ENCODE measurements around the gene RAB44. TPM values are rescaled to one million over a fixed set of nuclear protein-coding genes. Genes with fewer than 3 reads are reported as not detected.

Gene RAB44
- total RNA-seq, 1 experiment from 2014 or later: not detected

DNA sequence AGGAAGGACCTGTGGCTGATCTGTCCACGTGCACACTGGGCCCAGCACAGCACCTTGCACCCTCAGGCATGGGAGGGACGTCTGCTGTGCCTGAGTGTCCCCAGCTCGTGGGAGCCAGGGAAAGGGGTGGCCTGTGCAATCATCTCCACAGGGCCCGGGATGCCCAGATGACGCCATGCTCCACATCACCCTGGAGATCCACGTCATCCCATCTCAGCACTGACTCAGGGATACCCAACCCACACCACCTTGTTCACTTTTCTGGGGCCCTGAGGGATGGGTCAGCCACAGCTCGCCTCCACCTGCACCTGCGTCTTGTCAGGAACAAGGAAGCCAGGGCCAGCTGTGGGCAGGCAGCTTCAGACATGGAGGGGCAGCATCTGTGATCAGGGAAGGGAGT lies 48.2 kb downstream of the RAB44 start:
- H3K79me2 ChIP-seq (ENCODE audit: low read depth): no peaks in the 10 kb centered on the region
- no peaks in the 10 kb centered on the region for H3K27me3 ChIP-seq (ENCODE audit: insufficient read depth, low read depth)
- H3K4me2 ChIP-seq: no peak overlapping the region
- peaks cover 15% of the 10 kb centered on the region for H3K4me1 ChIP-seq (replicated peaks; ENCODE audit: insufficient read depth)
- intact Hi-C loops (cut with micrococcal nuclease; ENCODE audit: unreplicated experiment): no loop called here
- H3K9me3 ChIP-seq (ENCODE audit: insufficient read depth, low read depth): no peaks in the 10 kb centered on the region
- H3F3A ChIP-seq (ENCODE audit: insufficient read depth, low read depth): peaks cover 6% of the 10 kb centered on the region; the same call in 1 of the 2 replicates
- H3K9me2 ChIP-seq (ENCODE audit: insufficient read depth): no peaks in the 10 kb centered on the region
- H4K20me1 ChIP-seq (ENCODE audit: insufficient read depth): no peaks in the 10 kb centered on the region
- TF ChIP-seq EZH2 (IDR thresholded peaks at IDR 0.05; ENCODE audit: low read depth): no peak
- no peak for DNase-seq
- H3K27ac ChIP-seq: no peak overlapping the region
- H3K36me3 ChIP-seq (ENCODE audit: low read depth): no peaks in the 10 kb centered on the region
- ChIA-PET CTCF (no interaction called here), POLR2A (ENCODE audit: unreplicated experiment) (no interaction called here)
- H2AFZ ChIP-seq: no peak overlapping the region
- no TSS peak for BruUV-seq (replicated peaks)
- H3K4me3 ChIP-seq: no peak overlapping the region

DNA sequence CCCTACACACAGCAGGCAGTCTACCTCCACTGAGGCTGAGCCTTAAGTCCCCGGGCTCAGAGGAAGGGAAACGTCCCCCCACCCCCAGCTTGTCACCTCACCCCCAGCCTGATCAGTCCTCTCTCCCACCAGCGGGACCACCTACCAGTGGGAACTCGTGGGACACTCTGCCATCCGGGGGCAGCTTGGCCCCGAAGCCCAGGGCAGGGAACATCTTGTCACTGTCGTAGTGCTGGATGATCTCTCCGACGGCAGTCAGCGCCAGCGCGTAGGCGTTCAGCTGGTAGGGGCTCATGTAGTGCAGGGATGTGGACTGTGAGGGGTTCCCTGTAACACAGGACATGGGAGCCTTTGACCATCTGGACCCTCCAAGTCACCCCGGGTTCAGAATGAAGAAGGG lies 48.6 kb downstream of the RAB44 start:
- H3K79me2 ChIP-seq (ENCODE audit: low read depth): no peaks in the 10 kb centered on the region
- no peaks in the 10 kb centered on the region for H3K9me3 ChIP-seq (ENCODE audit: insufficient read depth, low read depth)
- no peak overlapping the region for H3K27ac ChIP-seq
- CTCF ChIA-PET: no interaction called here
- intact Hi-C loops (cut with micrococcal nuclease; ENCODE audit: unreplicated experiment): no loop called here
- no peaks in the 10 kb centered on the region for H3K9me2 ChIP-seq (ENCODE audit: insufficient read depth)
- H4K20me1 ChIP-seq (ENCODE audit: insufficient read depth): no peaks in the 10 kb centered on the region
- DNase-seq: no peak
- H3K36me3 ChIP-seq (ENCODE audit: low read depth): no peaks in the 10 kb centered on the region
- H3K4me2 ChIP-seq: no peak overlapping the region
- H3F3A ChIP-seq (ENCODE audit: insufficient read depth, low read depth): peaks cover 9% of the 10 kb centered on the region; the same call in 1 of the 2 replicates
- H3K4me1 ChIP-seq (replicated peaks; ENCODE audit: insufficient read depth): peaks cover 19% of the 10 kb centered on the region
- no peak overlapping the region for H3K4me3 ChIP-seq
- TF ChIP-seq EZH2 (IDR thresholded peaks at IDR 0.05; ENCODE audit: low read depth): no peak
- TF ChIP-seq, protein P1, sequence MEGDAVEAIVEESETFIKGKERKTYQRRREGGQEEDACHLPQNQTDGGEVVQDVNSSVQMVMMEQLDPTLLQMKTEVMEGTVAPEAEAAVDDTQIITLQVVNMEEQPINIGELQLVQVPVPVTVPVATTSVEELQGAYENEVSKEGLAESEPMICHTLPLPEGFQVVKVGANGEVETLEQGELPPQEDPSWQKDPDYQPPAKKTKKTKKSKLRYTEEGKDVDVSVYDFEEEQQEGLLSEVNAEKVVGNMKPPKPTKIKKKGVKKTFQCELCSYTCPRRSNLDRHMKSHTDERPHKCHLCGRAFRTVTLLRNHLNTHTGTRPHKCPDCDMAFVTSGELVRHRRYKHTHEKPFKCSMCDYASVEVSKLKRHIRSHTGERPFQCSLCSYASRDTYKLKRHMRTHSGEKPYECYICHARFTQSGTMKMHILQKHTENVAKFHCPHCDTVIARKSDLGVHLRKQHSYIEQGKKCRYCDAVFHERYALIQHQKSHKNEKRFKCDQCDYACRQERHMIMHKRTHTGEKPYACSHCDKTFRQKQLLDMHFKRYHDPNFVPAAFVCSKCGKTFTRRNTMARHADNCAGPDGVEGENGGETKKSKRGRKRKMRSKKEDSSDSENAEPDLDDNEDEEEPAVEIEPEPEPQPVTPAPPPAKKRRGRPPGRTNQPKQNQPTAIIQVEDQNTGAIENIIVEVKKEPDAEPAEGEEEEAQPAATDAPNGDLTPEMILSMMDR (conservative IDR thresholded peaks at IDR 0.05): no peak
- no peak overlapping the region for H2AFZ ChIP-seq
- no TSS peak for BruUV-seq (replicated peaks)
- POLR2A ChIA-PET (ENCODE audit: unreplicated experiment): no interaction called here
- H3K27me3 ChIP-seq (ENCODE audit: insufficient read depth, low read depth): no peaks in the 10 kb centered on the region

DNA sequence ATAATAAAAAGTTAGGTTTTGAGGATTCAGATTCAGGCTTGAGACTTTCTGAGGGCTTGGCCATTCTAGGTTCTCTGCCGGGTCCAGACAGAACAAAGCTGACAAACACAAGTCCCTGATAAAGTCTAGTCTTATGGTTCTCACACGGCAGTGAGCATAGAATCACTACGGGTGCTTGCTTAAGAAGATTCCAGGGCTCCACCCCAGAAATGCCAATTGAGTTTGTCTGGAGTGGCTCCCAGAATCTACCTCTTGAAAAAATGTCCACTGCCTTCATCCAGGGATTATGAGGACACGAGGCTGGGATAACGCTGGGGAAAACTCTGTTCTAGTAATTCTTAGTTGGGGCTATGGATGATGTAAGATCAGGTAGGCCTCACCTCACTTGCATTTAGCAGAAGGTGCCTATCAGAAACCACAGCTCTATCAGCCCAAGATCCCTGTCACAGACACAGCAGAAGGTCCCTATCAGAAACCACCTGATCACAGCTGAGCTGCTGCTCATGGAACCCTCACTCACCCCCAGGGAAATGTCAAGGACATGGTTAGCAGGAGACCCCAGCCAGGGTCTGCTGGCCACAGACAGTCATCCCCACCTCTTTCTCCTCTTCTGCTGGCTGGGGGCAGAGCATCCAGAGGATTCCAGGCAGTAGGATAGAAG lies 52.3 kb downstream of the RAB44 start:
- peaks cover 46% of the 10 kb centered on the region for H3K4me1 ChIP-seq (replicated peaks; ENCODE audit: insufficient read depth)
- H3K4me3 ChIP-seq: no peak overlapping the region
- H3K9me3 ChIP-seq (ENCODE audit: insufficient read depth, low read depth): no peaks in the 10 kb centered on the region
- H3K9me2 ChIP-seq (ENCODE audit: insufficient read depth): no peaks in the 10 kb centered on the region
- H4K20me1 ChIP-seq (ENCODE audit: insufficient read depth): no peaks in the 10 kb centered on the region
- TF ChIP-seq, protein P1 (conservative IDR thresholded peaks at IDR 0.05): no peak
- no peak for TF ChIP-seq EZH2 (IDR thresholded peaks at IDR 0.05; ENCODE audit: low read depth)
- H3K27me3 ChIP-seq (ENCODE audit: insufficient read depth, low read depth): no peaks in the 10 kb centered on the region
- no peak overlapping the region for H2AFZ ChIP-seq
- H3K4me2 ChIP-seq: no peak overlapping the region
- H3K36me3 ChIP-seq (ENCODE audit: low read depth): no peaks in the 10 kb centered on the region
- ChIA-PET CTCF (interaction anchor here (0.7 kb wide), 1 partner anchor 76 kb away, joined by 9 read pairs; no protein-coding TSS in a partner anchor), POLR2A (ENCODE audit: unreplicated experiment) (no interaction called here)
- BruUV-seq (replicated peaks): no TSS peak
- no peak for DNase-seq
- intact Hi-C loops (cut with micrococcal nuclease; ENCODE audit: unreplicated experiment): no loop called here
- H3K27ac ChIP-seq: no peak overlapping the region
- H3K79me2 ChIP-seq (ENCODE audit: low read depth): no peaks in the 10 kb centered on the region
- H3F3A ChIP-seq (ENCODE audit: insufficient read depth, low read depth): peaks cover 34% of the 10 kb centered on the region; the same call in 1 of the 2 replicates

DNA sequence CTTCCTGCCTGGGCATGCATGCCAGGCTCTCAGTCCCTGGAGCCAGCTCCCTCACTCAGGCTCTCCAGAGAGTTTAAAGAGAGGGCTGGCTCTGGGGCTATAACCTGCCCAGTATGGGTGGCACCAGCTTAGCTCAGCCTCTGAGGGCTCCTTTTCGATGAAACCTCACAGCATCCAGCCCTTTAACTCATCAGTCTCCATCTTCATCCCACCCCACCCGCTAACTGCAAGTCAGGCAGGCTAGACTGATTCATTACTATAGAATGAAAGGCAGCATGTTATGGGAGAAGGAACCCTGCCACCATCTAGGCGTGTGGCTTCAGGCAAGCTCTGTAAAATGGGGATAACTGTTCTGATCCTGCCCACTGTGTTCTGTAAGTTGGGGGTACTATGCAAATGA lies 53.5 kb downstream of the RAB44 start:
- peaks cover 55% of the 10 kb centered on the region for H3K4me1 ChIP-seq (replicated peaks; ENCODE audit: insufficient read depth)
- no peak overlapping the region for H2AFZ ChIP-seq
- no peak for DNase-seq
- no peaks in the 10 kb centered on the region for H3K9me3 ChIP-seq (ENCODE audit: insufficient read depth, low read depth)
- no peak overlapping the region for H3K4me2 ChIP-seq
- no peaks in the 10 kb centered on the region for H4K20me1 ChIP-seq (ENCODE audit: insufficient read depth)
- TF ChIP-seq, protein P1 (conservative IDR thresholded peaks at IDR 0.05): no peak
- no peak for TF ChIP-seq EZH2 (IDR thresholded peaks at IDR 0.05; ENCODE audit: low read depth)
- BruUV-seq (replicated peaks): no TSS peak
- no peaks in the 10 kb centered on the region for H3K79me2 ChIP-seq (ENCODE audit: low read depth)
- CTCF ChIA-PET: no interaction called here
- H3K9me2 ChIP-seq (ENCODE audit: insufficient read depth): no peaks in the 10 kb centered on the region
- H3K4me3 ChIP-seq: no peak overlapping the region
- intact Hi-C loops (cut with micrococcal nuclease; ENCODE audit: unreplicated experiment): no loop called here
- POLR2A ChIA-PET (ENCODE audit: unreplicated experiment): no interaction called here
- H3F3A ChIP-seq (ENCODE audit: insufficient read depth, low read depth): peaks cover 34% of the 10 kb centered on the region; the same call in 1 of the 2 replicates
- H3K27ac ChIP-seq: no peak overlapping the region
- H3K27me3 ChIP-seq (ENCODE audit: insufficient read depth, low read depth): no peaks in the 10 kb centered on the region
- no peaks in the 10 kb centered on the region for H3K36me3 ChIP-seq (ENCODE audit: low read depth)

Measured in PC-9 (cell line).